GM21576 (cell line): ENCODE measurements around the gene BCAS4.
"Not testable (repeated sequence)": the region's sequence is repeated elsewhere in the genome, so short reads cannot be mapped to it uniquely, and the experiment has no call there.

Experiments used
- ATAC-seq: cut with Tn5 transposase; IDR thresholded peaks from one replicate; pipeline ENCODE4 v1.9.1; 2021; ENCODE audit warnings: mild to moderate bottlenecking, moderate library complexity; ENCODE audit not compliant: unreplicated experiment

Gene BCAS4

GRCh38 chr20:50797142-50797541, 2.3 kb downstream of the BCAS4 start:
- no peak for ATAC-seq

- ATAC-seq: no peak
Measured at GRCh38 chr20:50798650-50799049, 3.8 kb downstream of the BCAS4 start.

GRCh38 chr20:50799176-50799889, 4.5 kb downstream of the BCAS4 start:
- ATAC-seq: no peak

- ATAC-seq: peak; percentile 40
Measured at GRCh38 chr20:50799890-50800550, 5.2 kb downstream of the BCAS4 start.

- not testable (repeated sequence) for ATAC-seq
Measured at GRCh38 chr20:50800986-50801746, 6.3 kb downstream of the BCAS4 start.

- ATAC-seq: no peak
Measured at GRCh38 chr20:50801747-50802125, 6.9 kb downstream of the BCAS4 start.

GRCh38 chr20:50802289-50802688, 7.4 kb downstream of the BCAS4 start:
- ATAC-seq: no peak

- ATAC-seq: no peak
Measured at GRCh38 chr20:50804437-50805348, 9.8 kb downstream of the BCAS4 start.

- ATAC-seq: no peak
Measured at GRCh38 chr20:50805349-50805684, 10.5 kb downstream of the BCAS4 start.

- ATAC-seq: no peak
Measured at GRCh38 chr20:50806126-50806768, 11.4 kb downstream of the BCAS4 start.

- no peak for ATAC-seq
Measured at GRCh38 chr20:50810063-50810462, 15.2 kb downstream of the BCAS4 start.

- peak; percentile 37 for ATAC-seq
Measured at GRCh38 chr20:50810842-50811241, 16.0 kb downstream of the BCAS4 start.

GRCh38 chr20:50813101-50813643, 18.3 kb downstream of the BCAS4 start:
- ATAC-seq: no peak

GRCh38 chr20:50813801-50814200, 18.9 kb downstream of the BCAS4 start:
- ATAC-seq: no peak

- ATAC-seq: no peak
Measured at GRCh38 chr20:50814438-50815161, 19.7 kb downstream of the BCAS4 start.

GRCh38 chr20:50815162-50815989, 20.5 kb downstream of the BCAS4 start:
- ATAC-seq: peak; percentile 47

- ATAC-seq: no peak
Measured at GRCh38 chr20:50817776-50818172, 22.9 kb downstream of the BCAS4 start.

GRCh38 chr20:50819349-50819748, 24.5 kb downstream of the BCAS4 start:
- no peak for ATAC-seq
